GM18519 (cell line): ENCODE data around the gene METTL9.
"Not testable (repeated sequence)": the region's sequence is repeated elsewhere in the genome, so short reads cannot be mapped to it uniquely, and the experiment has no call there.

Experiments used
- ATAC-seq: cut with Tn5 transposase; IDR thresholded peaks from one replicate; pipeline ENCODE4 v1.9.1; 2021; ENCODE audit warnings: mild to moderate bottlenecking, moderate library complexity; ENCODE audit not compliant: unreplicated experiment, low FRiP score

Gene METTL9

DNA sequence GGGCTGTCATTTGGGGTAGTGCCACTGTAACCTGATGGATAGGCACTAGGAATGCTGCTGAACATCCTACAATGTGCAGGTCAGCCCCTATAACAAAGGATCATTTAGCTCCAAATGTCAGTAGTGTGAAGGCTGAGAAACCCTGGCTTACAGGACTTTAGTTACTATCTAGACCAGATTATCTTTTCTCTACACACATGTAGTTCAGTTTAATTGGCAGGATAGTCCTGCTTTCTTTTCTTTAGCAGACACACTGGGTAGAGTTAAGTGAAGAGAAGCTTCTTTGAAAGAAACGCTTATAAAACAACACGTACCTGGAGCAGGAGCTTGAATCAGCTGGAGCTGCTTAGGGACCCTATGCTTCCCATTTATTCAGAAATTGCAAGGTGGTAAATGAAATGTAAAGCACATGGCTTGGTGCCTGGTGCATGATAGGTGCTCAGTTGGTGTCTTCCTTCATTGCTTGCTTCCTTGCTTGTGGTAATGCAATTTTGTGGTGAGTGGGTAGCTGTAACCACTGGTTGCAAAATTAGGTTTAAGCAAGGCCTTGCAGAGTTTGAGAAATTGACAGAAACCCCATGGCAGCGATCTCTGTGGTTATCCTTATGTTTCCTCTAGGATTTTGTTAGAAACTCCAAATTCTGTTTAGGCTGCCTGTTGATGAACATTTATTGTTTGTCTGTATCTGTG is 9.4 kb downstream of the METTL9 start:
- no peak for ATAC-seq

- no peak for ATAC-seq
These were observed 10.7 kb downstream of the METTL9 start for GRCh38 chr16:21610006-21610544.

- no peak for ATAC-seq
These were observed 11.4 kb downstream of the METTL9 start for GRCh38 chr16:21610766-21611165.

DNA sequence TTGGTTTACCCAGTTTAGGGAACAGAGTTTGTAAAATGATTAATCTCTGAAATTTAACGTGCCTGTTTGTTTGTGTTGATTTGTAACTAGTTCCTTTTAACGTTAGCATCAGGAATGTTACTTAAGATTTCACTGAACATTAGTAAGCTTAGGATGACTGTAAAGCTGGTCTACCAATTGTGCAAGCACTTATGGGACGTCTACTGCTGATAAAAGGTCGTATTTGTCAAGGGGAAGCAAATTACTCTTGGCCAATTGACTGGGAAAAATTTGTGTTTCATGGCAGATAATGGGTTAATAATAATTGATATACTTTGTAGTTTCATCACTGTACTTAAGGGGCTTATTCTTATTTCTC is 11.8 kb downstream of the METTL9 start:
- no peak for ATAC-seq

- no peak for ATAC-seq
These were observed 12.4 kb downstream of the METTL9 start for GRCh38 chr16:21611556-21612384.

GRCh38 chr16:21613361-21613760 is 14.0 kb downstream of the METTL9 start:
- no peak for ATAC-seq

DNA sequence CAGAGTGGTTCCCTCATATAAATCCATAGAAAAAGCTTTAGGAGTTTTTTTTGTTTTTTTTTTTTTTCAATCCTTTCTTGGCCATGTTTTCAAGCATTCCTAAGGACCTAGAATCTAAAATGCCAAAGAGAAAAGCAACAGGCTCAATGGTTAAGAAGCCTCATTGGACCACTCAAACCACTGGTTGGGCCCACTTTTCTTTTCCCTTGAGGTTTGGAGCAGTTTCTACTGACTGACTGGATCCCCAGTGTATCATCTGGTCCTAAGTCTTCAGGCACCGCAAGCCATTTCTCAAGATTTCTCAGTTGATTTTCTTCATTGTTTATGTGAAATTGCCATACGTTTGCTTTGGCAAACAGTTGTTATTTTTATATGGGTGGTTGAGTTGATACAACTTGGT is 14.4 kb downstream of the METTL9 start:
- ATAC-seq = no peak

GRCh38 chr16:21614896-21615295 is 15.5 kb downstream of the METTL9 start:
- no peak for ATAC-seq

GRCh38 chr16:21617607-21618006 is 18.2 kb downstream of the METTL9 start:
- ATAC-seq = no peak

- ATAC-seq = no peak
These were observed 18.9 kb downstream of the METTL9 start for GRCh38 chr16:21618281-21618680.

- no peak for ATAC-seq
These were observed 20.5 kb downstream of the METTL9 start for GRCh38 chr16:21619765-21620425.

GRCh38 chr16:21620592-21620991 is 21.2 kb downstream of the METTL9 start:
- no peak for ATAC-seq

DNA sequence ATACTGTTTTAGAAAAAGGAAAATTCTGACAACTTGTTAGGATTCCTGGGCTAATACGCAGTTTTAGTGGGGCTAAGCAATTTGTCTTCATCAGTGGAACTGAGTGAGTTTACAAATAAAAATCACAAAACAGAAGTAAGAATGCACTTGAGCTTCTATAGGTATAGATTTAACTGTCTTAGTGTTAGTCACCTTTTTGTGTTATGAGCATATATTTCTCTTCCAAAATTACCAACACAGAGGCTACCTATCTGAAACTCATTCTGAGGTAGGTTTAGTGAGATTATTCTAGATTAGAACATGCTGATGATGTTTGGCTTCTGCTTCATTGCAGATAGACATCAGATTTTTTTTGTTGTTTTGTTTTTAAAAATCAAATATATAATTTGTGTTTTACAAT is 23.2 kb downstream of the METTL9 start:
- no peak for ATAC-seq

GRCh38 chr16:21625026-21625425 is 25.6 kb downstream of the METTL9 start:
- no peak for ATAC-seq

DNA sequence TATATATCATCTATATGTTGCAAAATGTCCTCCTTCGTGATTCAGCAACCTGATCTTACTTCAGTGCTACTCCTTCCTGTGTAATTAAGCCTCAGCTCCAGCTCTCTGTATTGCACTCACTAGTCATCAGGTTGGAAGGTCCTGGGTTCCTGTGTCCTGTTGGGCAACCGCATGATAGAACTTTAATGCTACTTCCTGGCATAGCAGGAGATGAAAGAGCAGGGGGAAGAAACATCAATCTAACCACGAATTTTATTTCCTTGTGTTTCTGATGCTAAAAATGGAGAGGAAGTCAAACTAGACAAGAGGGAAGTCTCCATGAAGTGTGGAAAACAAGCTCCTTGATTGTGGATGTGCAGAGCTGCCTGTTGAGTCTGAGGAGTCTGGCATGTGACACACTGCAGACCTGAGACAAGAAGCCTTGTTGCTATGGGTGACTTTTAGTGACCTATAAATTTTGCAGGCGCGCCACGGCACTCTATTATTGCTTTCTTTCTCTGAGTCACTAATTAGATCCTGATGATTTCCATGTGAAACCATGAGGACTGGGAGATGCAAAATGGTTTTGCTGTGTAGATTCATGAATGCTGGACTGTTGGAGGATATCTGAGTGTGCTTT is 27.4 kb downstream of the METTL9 start:
- ATAC-seq = no peak

GRCh38 chr16:21628121-21628726 is 28.8 kb downstream of the METTL9 start:
- ATAC-seq = no peak

- no peak for ATAC-seq
These were observed 29.4 kb downstream of the METTL9 start for GRCh38 chr16:21628772-21629171.

- ATAC-seq = not testable (repeated sequence)
These were observed 30.5 kb downstream of the METTL9 start for GRCh38 chr16:21629616-21630539.

DNA sequence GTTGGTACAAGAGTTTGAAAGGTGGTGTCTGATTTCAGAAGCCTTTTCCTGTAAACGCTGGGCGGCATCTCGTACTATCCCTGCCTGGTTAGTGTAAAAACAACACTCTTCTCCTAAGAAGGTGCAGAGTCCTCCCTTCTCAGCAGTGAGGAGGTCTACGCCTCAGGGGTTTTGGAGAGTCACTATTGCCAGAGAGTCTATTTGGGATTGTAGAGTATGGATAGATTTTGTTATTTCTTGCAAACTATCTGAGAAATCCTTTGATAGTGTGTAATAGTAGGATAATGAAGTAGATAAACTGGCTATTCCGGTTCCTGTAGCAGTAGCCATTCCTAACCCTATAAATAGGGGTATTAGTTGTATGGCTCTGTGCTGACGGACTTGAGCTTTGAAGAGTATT is 31.5 kb downstream of the METTL9 start:
- ATAC-seq = not testable (repeated sequence)
